NT2/D1 (cell line): ENCODE data around the gene TPPP3.
A peak's percentile ranks its signal among the peaks of the same experiment; 100 is the strongest.

ENCODE experiments used
- DNase-seq: peaks from one replicate; pipeline ENCODE4 v3.0.0-alpha.2; 2011; ENCODE audit warnings: low read depth, low spot score
- H3K27me3 ChIP-seq: 2 replicates; pipeline ENCODE4 v1.6.0; 2011; ENCODE audit warnings: mild to moderate bottlenecking; ENCODE audit not compliant: insufficient read length, insufficient read depth
- H3K36me3 ChIP-seq: 2 replicates; pipeline ENCODE4 v1.6.1; 2011; ENCODE audit warnings: mild to moderate bottlenecking, low read length, mixed read lengths; ENCODE audit not compliant: insufficient read depth, insufficient read length
- H3K4me1 ChIP-seq: 2 replicates; pipeline ENCODE4 v1.5.1; 2011; ENCODE audit not compliant: insufficient read depth, insufficient read length
- H3K4me3 ChIP-seq: 2 replicates; pipeline ENCODE4 v1.5.1; 2011; ENCODE audit warnings: low read depth; ENCODE audit not compliant: insufficient read length
- H3K9ac ChIP-seq: 2 replicates; pipeline ENCODE4 v1.6.0; 2011; ENCODE audit warnings: low read depth; ENCODE audit not compliant: insufficient read length
- H3K9me3 ChIP-seq: 2 replicates; pipeline ENCODE4 v1.5.1; 2011; ENCODE audit warnings: mild to moderate bottlenecking, low read length; ENCODE audit not compliant: insufficient read depth
- SUZ12 ChIP-seq: IDR thresholded peaks from 2 replicates; pipeline ENCODE4 v1.6.1; 2011; ENCODE audit not compliant: insufficient read length, insufficient read depth; ENCODE audit errors: extremely low read depth
- YY1 ChIP-seq: IDR thresholded peaks from 2 replicates; pipeline ENCODE4 v1.6.1; 2011; ENCODE audit not compliant: insufficient read length, insufficient read depth
- ZNF274 ChIP-seq: IDR thresholded peaks from 2 replicates; pipeline ENCODE4 v1.6.1; 2011; ENCODE audit warnings: mild to moderate bottlenecking, low read depth, low read length

The TPPP3 gene

GRCh38 chr16:67396159-67397035, 3.1 kb upstream of the TPPP3 start:
- Histone ChIP-seq H3K4me1 (peaks cover 52% of the 10 kb centered on the region), H3K9ac (peak overlapping the region; percentile 73), H3K4me3 (peak overlapping the region; percentile 4), H3K36me3 (no peaks in the 10 kb centered on the region), H3K9me3 (no peaks in the 10 kb centered on the region), H3K27me3 (peaks cover 65% of the 10 kb centered on the region)
- TF ChIP-seq ZNF274 (no peak), YY1 (no peak), SUZ12 (no peak)
- DNase-seq, result peak; percentile 91

GRCh38 chr16:67395458-67396158, 2.3 kb upstream of the TPPP3 start:
- Histone ChIP-seq H3K36me3 (no peaks in the 10 kb centered on the region), H3K9ac (peak overlapping the region; percentile 73), H3K27me3 (peaks cover 59% of the 10 kb centered on the region), H3K4me1 (peaks cover 46% of the 10 kb centered on the region), H3K4me3 (no peak overlapping the region), H3K9me3 (no peaks in the 10 kb centered on the region)
- TF ChIP-seq YY1, result no peak
- TF ChIP-seq ZNF274, result no peak
- no peak for TF ChIP-seq SUZ12
- DNase-seq, result no peak

- Histone ChIP-seq H3K4me3 (no peak overlapping the region), H3K4me1 (peaks cover 46% of the 10 kb centered on the region), H3K9me3 (no peaks in the 10 kb centered on the region), H3K27me3 (peaks cover 59% of the 10 kb centered on the region), H3K9ac (peak overlapping the region; percentile 65), H3K36me3 (no peaks in the 10 kb centered on the region)
- TF ChIP-seq YY1 (no peak), ZNF274 (no peak), SUZ12 (no peak)
- DNase-seq, result no peak
Observed at GRCh38 chr16:67395105-67395457, 1.8 kb upstream of the TPPP3 start.

GRCh38 chr16:67394155-67395104, 1.1 kb upstream of the TPPP3 start:
- Histone ChIP-seq H3K36me3 (no peaks in the 10 kb centered on the region), H3K9ac (peak overlapping the region; percentile 65), H3K4me1 (peaks cover 40% of the 10 kb centered on the region), H3K27me3 (peaks cover 55% of the 10 kb centered on the region), H3K9me3 (no peaks in the 10 kb centered on the region), H3K4me3 (peak overlapping the region; percentile 54)
- TF ChIP-seq ZNF274 (no peak), SUZ12 (no peak), YY1 (no peak)
- no peak for DNase-seq

GRCh38 chr16:67393788-67394154, 473 bp upstream of the TPPP3 start:
- no peaks in the 10 kb centered on the region for H3K36me3 ChIP-seq
- H3K4me1 ChIP-seq, result peaks cover 36% of the 10 kb centered on the region
- no peak for DNase-seq
- H3K4me3 ChIP-seq, result peak overlapping the region; percentile 54
- peaks cover 50% of the 10 kb centered on the region for H3K27me3 ChIP-seq
- H3K9ac ChIP-seq, result peak overlapping the region; percentile 51
- no peaks in the 10 kb centered on the region for H3K9me3 ChIP-seq
- TF ChIP-seq ZNF274, result no peak
- no peak for TF ChIP-seq SUZ12
- TF ChIP-seq YY1, result no peak

GRCh38 chr16:67392301-67393059, 818 bp downstream of the TPPP3 start:
- H3K4me3 ChIP-seq, result peak overlapping the region; percentile 54
- TF ChIP-seq ZNF274 (no peak), YY1 (no peak), SUZ12 (no peak)
- H3K4me1 ChIP-seq, result peaks cover 34% of the 10 kb centered on the region

More at GRCh38 chr16:67392301-67393059, 818 bp downstream of the TPPP3 start:
- Histone ChIP-seq H3K9ac (peak overlapping the region; percentile 82), H3K9me3 (no peaks in the 10 kb centered on the region), H3K27me3 (peaks cover 44% of the 10 kb centered on the region), H3K36me3 (no peaks in the 10 kb centered on the region)
- DNase-seq, result no peak
